HPDE6-E6E7 (cell line): ENCODE results near the gene ASNS.
"Not testable (repeated sequence)": the region's sequence is repeated elsewhere in the genome, so short reads cannot be mapped to it uniquely, and the experiment has no call there.

Source experiments
- DNase-seq: peaks from one replicate; pipeline ENCODE4 v3.0.0; 2011; ENCODE audit warnings: missing footprints; ENCODE audit errors: extremely low spot score

Gene ASNS, protein sequence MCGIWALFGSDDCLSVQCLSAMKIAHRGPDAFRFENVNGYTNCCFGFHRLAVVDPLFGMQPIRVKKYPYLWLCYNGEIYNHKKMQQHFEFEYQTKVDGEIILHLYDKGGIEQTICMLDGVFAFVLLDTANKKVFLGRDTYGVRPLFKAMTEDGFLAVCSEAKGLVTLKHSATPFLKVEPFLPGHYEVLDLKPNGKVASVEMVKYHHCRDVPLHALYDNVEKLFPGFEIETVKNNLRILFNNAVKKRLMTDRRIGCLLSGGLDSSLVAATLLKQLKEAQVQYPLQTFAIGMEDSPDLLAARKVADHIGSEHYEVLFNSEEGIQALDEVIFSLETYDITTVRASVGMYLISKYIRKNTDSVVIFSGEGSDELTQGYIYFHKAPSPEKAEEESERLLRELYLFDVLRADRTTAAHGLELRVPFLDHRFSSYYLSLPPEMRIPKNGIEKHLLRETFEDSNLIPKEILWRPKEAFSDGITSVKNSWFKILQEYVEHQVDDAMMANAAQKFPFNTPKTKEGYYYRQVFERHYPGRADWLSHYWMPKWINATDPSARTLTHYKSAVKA

DNA sequence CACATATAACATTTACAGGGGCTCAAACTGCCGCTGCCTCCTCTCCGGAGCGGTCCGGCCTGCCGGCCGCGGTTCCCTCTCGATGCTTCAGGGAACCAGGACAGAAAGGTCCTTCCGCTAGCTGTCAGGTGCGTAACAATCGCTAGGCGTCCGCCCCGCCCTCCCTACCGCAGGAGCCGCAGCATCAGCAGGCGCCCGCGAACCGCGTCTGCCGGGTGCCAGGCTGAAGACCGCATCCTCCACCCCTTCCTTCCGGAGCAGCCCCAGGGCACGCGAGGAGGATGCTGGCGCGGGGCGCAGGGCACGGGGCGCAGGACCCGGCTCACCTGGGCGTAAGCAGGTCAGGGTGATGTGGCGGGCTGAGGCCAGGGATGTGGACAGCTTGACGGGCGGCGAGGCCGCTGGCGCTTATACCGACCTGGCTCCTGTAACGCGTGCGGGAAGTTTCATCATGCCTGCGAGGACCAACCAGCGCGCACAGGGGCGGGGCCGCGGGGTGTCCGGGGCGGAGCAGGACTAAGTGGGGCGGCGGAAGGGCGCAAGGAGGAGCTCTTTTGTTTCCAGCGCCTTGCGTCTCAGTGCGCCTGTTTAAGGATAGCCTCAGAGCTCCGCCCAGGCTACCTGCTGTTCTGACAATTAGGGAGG, at the start of gene ASNS:
ASNS (minus strand) TSS at position 384 of the 645 bp plus-strand sequence. CDS start 3,252 bp downstream, outside the sequence.
- peak; percentile 85 for DNase-seq

DNA sequence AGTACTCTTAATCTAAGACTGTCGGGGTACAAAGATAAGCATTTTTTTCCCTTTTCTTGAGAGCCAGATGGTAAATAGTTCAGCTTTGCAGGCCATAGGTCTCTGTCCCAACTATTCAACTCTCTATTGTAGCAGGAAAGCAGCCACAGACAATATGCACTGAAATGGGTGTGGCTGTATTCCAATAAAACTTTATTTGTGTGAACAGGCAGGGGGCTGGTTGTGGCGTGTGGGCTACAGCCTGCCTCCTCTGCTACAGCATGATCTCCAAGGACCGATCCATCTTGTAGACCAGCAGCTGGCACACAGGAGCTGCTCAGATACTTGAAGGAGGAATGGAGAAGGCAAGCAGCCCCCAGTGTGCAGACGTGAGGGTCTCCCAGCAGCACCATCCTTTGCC, 49.0 kb upstream of the ASNS start:
- not testable (repeated sequence) for DNase-seq

DNA sequence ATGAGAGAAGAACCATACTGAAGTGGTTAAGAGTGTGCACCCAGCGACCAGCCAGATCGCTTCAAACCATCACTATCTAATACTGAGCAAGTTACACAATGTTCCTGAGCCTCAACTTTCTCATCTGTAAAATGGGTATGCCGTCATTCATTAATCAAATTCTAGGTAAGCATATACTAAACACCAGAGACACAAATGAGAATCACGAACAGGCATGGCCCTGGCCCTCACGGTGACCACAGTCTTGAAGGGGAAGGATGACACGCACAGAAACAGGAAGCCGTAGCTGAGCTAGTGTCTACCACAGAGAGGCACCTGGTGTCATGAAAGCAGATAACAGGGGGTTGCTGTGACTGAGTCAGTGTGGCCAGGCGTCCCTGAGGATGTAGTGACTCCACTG, 43.1 kb upstream of the ASNS start:
- DNase-seq: not testable (repeated sequence)

DNA sequence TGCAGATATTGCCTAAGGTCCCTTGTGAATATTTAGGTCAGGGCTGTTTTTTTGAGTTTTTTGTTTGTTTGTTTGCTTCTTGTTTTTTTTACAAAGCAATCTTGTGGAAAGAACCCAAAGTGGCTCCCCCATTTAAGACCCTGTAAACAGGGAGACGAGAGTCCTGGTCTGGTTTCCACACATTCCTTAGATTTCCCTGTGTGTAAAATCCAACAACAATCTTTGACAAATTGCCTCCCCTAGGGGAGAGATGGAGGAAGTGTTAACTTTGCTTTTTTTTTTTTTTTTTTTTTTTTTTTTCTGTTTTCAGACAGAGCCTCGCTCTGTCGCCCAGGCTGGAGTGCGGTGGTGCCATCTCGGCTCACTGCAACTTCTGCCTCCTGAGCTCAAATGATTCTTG, 40.1 kb upstream of the ASNS start:
- not testable (repeated sequence) for DNase-seq

DNA sequence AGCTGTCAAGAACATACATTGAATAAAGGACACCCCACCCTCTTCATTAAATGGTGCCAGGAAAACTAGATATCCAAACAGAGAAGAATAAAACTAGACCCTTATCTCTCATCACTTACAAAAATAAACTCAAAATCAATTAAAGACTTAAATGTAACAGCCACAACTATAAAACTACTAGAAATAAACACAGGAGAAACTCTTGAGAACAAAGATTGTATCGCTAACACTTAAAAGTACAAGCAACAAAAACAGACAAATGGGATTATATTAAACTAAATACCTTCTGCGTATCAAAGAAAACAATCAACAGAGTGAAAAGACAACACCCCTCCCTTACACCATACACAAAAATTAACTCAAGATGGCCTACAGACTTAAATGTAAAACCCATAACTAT, 24.7 kb upstream of the ASNS start:
- DNase-seq: not testable (repeated sequence)

DNA sequence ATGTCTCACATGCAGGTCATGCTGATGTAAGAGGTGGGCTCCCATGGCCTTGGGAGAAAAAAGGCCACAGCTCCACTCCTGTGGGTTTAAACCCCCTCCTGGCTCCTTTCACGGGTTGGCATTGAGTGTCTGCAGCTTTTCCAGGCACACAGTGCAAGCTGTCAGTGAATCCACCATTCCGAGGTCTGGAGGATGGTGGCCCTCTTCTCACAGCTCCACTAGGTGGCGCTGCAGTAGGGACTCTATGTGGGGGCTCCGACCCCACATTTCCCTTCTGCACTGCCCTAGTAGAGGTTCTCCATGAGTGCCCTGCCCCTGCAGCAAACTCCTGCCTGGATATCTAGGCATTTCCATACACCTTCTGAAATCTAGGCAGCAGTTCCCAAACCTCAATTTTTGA, 19.5 kb upstream of the ASNS start:
- not testable (repeated sequence) for DNase-seq

DNA sequence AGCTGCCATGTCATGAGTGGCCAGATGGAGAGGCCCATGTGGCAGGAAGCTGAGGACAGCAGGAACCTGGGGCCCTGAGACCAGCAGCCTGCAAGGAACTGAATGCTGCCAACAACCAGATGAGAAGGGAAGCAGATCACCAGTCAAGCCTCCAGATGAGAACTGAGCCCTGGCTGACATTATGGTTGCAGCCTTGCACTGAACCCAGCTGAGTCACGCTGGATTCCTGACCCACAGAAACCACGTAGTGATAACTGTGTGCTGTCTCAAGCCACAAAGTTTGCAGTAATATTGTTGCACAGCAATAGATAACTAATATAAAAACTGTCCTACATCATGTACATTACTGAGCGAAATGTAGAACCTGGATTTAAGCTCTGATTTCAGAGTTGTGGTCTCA, 7.3 kb upstream of the ASNS start:
- not testable (repeated sequence) for DNase-seq

DNA sequence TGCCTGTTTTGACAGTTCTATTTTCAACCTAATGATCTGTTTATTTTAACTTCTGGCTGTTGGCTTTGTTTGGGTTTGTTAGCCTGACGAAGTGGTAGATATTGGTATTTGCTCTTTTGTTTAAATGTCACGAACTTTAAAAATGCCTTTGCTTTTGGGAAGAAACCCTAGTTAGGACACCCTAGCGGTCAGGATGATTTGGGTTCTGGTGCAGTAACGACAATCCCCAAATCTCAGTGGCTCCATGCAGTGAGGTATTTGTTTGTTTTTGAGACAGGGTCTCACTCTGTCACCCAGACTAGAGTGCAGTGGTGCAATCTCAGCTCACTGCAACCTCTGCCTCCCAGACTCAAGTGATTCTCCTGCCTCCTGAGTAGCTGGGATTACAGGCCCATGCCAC, 2.7 kb upstream of the ASNS start:
- not testable (repeated sequence) for DNase-seq

DNA sequence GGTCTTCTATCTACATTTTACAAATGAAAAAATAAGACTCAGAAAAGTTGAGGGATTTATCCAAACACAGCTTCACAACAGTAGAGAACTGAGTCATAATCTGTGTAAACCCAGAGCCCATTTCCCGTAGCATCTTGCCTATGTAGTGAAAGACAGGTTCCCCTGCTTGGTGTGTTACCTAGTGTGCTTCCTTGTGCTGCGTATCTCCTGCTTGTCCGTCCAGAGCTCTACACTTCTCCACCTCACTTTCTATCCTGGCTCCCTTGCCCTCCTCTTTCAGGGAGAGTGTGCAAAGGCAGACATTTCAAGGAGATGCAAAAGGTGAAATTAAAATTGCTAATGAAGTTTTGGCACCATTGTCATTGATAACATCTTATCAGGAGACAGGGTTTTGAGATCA, 1.4 kb upstream of the ASNS start:
- no peak for DNase-seq

DNA sequence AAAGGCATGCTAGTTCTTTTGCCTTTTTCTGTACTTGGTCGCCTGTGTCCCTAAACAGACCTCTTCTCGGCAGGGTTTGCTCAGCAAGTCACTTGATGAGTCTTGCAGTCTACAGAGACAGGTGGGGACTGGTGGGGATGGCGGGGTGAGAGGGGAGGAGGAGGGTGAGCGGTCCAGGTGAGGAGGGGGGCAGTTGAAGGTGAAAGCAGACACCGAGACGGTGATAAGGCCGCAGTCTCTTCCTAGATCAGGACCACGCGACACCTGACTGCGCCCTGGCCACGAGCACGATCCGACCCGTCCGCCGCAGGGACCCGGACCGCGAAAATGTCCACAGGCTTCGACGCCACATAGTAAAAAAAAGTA, 566 bp downstream of the ASNS start:
- peak; percentile 2 for DNase-seq

DNA sequence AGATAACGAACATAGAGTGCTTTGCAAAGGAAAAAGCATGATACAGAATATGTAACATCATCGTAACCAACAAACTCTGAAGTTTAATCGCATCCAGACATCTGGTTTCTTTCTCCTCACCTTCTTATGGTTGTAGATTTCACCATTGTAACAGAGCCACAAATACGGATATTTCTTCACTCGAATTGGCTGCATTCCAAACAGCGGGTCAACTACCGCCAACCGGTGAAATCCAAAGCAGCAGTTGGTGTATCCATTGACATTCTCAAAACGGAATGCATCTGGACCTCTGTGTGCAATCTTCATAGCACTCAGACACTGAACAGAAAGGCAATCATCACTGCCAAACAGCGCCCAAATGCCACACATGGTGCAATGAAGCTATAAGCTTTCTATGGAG, 3.4 kb downstream of the ASNS start:
- DNase-seq: no peak

DNA sequence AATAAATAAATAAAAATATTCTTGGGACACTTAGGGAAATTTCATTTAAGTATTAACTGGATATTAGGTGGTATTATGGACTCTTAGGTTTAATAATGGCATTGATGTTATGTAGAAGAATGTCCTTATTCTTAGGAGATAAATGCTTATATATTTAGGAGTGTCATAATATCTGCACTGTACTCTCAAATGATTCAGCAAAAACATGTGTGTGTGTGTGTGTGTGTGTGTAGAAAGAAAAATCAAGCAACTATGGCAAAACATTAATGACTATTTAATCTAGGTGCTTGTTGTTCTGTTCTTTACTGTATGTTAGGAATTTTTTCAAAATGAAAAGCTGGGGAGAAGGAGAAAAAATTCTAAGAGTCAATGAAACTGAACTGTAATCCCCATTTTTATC, 3.9 kb downstream of the ASNS start:
- no peak for DNase-seq

DNA sequence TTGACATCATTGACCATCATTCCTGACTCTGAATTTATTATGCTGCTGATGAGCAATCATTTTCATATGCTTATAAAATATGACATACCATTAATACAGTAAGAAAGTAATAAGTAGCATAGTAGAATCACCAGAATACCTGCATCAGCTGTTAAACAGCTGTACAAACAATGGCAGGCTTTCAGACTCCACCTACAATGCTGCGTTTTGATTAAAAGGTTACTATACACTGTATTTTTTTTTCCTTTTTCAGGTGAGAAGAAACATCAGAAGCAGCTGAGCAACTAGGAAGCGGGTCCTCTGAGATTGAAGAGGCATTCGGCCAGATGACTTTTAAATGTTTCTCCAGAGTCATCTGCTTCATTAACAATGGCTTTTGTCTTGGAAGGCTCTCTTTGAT, 7.1 kb downstream of the ASNS start:
- DNase-seq: no peak

DNA sequence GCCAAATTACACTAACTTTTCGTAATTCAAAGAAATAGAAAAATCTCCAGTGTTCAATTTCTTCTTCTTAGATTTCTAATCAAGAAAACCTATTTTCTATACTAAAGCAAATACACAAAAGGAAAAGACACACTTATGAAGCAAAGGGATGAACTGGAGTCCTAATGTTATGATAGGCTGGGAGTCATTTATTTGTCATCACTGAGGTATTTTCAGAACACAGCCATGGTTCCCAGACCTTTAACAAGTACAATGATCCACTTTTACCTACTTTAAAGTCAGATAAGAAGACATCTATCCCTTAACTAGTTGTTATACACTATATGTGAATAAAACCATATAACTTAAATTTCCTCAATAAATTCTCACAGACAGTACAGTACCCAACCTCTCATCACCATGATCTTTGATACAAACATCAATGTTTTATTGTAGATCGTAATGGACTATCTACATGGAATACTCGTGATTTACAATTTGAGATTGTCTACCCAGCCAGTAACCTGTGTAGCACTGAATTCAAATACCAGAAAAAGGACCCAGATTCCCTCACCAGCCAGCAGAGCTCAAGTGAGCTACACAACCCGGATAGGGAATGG, 12.5 kb downstream of the ASNS start:
- DNase-seq: no peak

DNA sequence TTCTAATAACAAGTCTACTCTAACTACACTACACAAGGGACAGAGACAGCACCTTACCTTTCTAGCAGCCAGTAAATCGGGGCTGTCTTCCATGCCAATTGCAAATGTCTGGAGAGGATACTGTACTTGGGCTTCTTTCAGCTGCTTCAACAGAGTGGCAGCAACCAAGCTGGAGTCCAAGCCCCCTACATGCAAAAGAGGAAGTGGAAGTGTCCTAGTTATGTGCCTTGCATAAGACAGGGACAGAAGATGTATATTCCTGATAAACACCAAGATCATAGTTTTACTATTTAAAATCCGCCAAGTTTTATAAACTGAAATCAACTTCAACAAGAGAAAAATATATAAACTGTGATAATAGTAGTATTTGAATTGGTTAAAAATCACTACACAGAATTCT, 14.0 kb downstream of the ASNS start:
- no peak for DNase-seq

DNA sequence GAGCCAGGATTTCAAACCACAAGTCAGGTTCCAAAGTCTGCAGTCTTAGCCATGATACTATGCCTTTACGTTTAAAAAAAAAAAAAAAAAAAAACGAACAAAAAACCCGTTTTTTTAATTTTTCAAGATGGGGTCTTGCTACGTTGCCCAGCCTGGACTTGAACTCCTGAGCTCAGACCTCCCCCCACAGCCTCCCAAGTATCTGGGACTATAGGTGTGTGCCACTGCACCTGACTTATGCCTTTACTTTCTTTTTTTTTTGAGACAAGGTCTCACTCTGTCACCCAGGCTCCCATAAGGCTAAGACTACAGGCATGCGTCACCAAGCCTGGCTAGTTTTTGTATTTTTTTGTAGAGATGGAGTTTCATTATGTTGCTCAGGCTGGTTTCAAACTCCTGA, 14.7 kb downstream of the ASNS start:
- DNase-seq: no peak

DNA sequence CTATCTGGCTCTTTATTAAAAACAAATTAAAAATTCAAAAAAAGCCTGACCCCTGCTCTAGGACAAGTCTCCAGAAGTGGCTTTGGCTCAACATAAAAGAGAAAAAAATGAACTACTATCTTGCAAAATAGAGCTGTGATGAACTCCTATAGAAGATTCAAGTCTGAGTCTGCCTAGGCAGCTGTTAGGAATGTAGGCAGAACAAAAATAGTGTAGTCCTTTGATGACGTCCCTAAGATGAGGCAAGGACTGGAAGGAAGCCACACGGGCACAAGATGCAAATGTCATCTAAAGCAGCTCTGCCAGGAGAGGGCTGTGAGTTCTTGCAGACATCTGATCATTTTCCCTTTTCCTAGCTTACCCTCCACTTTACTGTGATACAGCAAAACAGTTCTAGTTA, 20.5 kb downstream of the ASNS start:
- DNase-seq: no peak

DNA sequence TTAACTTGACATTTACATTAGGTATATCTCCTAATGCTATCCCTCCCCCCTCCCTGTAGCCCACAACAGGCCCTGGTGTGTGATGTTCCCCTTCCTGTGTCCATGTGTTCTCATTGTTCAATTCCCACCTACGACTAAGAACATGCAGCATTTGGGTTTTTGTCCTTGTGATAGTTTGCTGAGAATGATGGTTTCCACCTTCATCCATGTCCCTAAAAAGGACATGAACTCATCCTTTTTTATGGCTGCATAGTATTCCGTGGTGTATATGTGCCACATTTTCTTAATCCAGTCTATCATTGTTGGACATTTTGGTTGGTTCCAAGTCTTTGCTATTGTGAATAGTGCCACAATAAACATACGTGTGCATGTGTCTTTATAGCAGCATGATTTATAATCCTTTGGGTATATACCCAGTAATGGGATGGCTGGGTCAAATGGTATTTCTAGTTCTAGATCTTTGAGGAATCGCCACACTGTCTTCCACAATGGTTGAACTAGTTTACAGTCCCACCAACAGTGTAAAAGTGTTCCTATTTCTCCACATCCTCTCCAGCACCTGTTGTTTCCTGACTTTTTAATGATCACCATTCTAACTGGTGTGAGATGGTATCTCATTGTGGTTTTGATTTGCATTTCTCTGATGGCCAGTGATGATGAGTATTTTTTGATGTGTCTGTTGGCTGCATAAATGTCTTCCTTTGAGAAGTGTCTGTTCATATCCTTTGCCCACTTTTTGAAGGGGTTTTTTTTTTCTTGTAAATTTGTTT, 21.8 kb downstream of the ASNS start:
- DNase-seq: not testable (repeated sequence)

DNA sequence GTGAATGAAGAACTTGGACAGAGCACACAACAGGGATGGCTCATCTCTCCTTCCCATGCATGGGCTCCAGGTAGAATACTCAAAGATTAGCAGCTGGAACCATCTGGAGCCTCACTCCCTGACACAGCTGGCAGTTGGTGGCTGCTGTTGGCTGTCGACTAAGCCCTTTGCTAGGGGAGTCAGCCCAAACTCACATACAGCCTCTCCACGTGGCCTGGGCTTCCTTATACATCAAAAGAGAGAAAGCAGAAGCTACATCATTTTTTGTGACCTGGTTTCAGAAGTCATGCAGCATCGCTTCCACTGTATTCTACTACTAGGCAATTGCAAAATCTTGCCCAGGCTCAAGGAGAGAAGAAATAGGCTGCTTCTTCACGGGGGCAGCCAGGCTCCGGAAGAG, 24.4 kb downstream of the ASNS start:
- DNase-seq: no peak

DNA sequence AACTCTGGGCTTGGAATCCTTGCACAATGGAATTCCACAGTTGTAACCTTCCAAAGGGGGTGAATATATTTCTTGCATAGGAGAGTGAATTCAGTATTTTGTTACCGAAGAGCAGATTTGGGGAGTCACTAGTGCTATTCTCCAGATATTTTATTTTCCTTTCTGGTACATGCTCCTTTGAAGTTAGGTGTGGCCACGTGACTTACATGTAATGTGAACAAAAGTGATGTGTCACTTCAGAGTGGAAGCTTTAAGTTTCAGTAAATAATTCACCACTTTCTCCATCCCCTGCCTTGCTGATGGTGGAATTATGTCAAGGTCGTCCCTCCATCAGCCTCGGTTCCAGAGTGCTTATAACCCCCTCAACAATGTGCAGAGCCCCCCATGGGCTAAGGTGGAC, 25.3 kb downstream of the ASNS start:
- no peak for DNase-seq

DNA sequence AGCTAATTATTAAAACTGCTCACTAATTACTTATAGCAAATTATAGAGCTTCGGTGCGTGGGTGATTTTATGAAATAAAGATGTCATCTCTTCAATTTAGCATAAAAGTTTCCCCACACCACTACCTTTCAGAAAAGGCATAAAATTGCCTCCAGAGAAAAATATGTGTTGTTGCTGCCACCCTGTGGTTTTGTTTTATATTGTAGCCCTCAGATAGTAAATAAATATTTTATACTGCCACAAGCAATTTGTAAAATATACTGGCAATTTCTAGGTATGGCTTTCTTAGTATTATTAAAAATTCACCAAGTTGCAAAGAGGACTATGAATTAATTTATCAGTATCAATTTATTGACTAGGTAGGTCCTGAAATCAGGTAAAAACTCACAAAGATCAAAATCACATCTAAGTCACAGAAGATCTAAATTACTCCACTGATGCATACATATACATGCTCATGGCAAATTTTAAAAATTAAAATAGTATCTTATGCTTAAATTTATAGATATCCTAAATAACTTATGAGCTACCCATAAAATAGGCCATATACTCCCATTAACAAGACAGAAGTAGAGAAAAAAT, 26.5 kb downstream of the ASNS start:
- no peak for DNase-seq

DNA sequence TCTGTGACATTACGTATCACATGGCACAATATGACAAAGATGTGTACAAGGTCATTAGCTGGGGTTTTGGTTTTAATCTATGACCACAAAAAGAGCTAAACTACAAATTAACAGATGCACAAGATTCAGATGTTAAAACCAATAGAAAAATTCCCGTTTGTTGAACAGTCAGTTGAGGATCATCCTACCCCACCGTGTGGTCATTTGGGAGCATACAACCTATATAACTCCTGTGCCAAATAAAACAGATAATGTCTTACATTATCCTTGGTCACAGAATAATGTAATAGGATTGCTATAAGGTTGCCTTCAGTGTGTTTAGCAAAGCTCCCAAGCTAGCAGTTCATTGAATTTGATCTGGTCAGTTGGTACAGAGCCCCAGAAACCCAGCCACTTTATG, 28.2 kb downstream of the ASNS start:
- no peak for DNase-seq
